ENCODE data around the gene ACTG2.
"Not testable (repeated sequence)": the region's sequence is repeated elsewhere in the genome, so short reads cannot be mapped to it uniquely, and the experiment has no call there.

ACTG2 gene

DNA sequence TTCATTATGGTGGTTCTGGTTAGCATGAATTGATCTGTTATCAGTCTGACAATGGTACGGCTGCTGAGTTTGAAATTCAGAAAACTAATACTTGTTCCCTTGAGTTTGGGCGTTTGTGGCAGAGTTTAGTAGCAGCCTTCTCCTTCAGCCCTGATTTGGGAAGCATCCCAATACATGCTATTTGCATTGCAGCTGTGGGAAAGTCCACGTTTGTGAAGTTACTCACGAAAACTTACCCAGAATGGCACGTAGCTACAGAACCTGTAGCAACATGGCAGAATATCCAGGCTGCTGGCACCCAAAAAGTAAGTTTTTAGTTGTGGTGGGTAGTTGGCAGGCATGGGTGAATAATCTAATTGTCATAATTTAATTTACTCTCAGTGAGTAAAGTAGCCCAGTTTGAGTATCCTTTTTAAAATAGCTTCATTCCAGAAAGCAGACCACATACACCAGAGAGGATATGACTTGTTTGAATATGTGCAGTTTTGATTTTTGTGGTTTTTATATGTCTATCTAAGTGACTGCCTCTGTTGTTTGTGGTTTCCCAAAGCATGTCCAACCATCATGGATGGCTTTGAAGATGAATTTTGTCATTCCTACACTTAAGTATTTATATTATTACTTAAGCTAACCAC lies 46.0 kb downstream of the ACTG2 start:
- peak; percentile 22 for DNase-seq

DNA sequence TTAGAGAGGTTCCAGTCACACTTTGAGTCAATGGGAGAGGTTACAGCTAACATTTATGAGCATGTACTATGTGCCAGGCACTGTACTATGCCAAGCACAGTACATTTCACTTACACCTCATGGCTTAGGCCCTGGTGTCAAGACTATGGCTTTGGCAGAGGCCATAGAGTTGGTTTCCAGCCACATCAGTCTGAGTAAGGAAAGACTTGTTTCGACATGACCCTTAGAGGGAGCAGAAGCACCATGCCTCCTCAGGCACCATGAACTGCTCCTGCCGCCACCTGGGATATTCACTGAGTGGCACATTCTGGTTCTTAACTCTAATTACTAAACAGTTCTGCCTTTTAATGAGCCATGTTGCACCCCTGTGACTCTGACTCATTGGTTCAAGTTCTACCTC lies 46.6 kb downstream of the ACTG2 start:
- peak; percentile 33 for DNase-seq

DNA sequence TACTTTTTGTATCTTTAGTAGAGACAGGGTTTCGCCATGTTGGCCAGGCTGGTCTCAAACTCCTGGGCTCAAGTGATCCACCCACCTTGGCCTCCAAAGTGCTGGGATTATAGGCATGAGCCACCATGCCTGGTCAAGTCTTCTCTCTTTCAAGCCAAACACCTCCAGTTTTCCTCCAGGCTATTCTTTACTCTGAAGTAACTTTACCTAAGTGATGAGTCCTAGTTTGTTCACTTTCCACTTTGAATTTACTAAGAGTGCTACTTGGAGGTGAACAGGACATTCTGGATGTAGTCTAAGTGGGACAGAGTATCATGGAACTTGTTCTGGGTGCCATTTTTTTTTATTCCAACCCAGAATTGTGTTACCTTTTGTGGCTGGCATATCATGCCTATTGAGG lies 47.3 kb downstream of the ACTG2 start:
- DNase-seq, result not testable (repeated sequence)

DNA sequence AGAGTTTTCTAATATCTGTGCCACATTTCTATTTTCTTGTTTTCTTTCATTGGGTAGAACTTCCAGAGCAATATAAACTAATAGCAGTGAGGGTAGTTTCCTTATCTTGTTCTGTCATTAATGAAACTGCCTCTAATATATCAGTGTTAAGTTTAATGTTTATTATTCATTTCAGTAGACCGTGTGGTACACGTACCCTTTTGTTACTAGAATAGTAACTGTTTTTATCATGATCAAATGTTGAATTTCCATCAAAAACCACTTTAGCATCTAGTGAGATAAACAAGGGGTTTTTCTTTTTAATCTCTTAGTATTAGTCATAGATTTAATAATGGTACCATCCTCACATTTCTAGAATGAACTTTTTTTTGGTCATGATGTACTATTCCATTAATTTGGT lies 49.9 kb downstream of the ACTG2 start:
- no peak for DNase-seq

DNA sequence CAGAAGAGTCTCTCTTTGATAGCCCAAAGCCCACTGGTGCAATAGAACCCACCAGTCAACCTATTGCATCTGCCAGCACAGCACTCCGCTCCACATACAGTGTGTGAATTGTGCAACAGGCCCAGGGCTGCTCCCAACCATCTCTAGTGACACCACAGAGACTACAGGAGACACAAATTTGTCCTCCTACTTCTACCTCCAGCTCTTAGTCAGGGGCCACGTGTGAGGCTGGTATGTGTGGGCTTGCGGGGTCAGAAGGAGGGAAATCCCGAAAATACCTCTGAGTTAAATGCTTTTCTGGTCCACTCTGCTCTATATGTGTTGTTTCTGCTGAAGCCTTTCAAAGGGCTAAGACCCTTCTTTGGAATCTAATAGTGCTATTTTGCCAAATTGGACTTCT lies 51.9 kb downstream of the ACTG2 start:
- DNase-seq, result no peak

DNA sequence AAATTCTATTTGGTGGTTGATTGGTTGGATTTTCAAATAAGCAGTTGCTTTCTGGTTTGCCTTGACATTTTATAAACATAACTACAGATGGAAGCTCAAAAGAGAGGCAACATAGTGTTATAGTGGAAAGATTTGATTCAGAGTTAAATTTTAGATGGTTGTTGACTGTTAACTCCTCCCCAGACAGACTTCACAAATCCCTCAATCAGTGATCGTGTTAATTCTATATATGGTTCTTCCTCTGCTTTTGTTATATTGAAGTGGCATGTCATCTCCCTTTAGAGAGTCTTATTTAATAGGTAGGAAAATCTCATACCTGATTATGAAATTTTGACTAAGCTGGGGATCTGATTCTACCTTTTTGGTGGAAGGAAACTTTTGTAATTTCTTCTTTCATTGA lies 53.4 kb downstream of the ACTG2 start:
- no peak for DNase-seq

DNA sequence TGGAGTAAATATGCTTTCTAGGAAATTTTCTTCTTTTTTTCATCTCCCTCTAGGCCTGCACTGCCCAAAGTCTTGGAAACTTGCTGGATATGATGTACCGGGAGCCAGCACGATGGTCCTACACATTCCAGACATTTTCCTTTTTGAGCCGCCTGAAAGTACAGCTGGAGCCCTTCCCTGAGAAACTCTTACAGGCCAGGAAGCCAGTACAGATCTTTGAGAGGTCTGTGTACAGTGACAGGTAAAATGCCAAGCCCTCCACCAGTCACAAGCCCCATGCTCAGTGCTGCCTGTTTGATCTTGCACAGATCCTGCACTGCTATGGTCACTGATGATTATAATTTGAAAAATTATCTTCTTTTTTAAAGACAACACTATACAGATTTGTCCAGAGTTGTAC lies 53.9 kb downstream of the ACTG2 start:
- DNase-seq, result no peak

DNA sequence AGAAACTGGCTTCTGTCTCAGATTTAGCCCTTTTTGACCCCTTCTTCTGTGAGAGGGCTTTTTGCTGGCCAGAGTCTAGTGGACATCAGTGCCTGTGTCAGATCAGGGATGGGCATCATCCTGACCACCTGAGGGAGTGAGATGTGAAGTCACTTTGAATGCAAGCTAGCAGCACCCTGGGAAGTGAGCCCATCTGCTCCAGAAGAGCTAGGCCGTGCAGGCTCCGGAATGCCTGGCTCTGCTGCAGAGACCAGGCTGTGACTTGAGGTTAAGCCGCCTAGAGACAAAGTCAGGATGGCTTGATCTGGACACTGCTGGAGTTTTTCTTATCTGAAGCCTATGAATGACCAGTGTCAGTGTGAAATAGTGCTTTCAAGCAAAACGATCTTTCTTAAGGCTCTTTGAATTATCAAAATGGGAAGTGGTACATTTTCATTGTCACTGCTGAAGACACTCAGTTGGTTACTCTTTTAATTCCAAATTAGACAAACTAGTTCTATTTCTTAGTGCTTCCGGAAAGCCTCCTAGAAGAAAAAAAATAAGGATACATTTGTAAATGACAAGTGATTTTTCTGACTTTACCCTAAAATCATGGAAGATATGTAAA lies 54.7 kb downstream of the ACTG2 start:
- no peak for DNase-seq

DNA sequence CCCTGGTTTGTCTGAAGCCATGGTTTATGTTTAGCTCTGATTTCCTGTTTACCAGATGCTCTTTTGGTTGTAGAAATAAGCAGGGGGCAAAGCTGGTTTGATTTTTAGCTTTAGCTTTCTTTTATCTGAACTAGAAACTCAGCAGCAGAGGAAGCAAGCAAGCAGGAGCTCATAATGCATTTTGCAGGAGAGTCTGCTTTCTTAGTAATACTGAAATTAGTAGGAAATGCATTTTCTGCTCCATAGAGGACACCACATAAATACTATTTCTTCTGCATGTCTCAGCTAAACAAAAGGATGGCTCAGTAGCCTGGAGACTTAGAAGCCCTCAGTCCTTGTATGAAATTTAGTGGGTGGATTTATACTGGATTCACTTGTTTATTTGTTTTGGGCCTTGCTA lies 57.0 kb downstream of the ACTG2 start:
- DNase-seq, result no peak

DNA sequence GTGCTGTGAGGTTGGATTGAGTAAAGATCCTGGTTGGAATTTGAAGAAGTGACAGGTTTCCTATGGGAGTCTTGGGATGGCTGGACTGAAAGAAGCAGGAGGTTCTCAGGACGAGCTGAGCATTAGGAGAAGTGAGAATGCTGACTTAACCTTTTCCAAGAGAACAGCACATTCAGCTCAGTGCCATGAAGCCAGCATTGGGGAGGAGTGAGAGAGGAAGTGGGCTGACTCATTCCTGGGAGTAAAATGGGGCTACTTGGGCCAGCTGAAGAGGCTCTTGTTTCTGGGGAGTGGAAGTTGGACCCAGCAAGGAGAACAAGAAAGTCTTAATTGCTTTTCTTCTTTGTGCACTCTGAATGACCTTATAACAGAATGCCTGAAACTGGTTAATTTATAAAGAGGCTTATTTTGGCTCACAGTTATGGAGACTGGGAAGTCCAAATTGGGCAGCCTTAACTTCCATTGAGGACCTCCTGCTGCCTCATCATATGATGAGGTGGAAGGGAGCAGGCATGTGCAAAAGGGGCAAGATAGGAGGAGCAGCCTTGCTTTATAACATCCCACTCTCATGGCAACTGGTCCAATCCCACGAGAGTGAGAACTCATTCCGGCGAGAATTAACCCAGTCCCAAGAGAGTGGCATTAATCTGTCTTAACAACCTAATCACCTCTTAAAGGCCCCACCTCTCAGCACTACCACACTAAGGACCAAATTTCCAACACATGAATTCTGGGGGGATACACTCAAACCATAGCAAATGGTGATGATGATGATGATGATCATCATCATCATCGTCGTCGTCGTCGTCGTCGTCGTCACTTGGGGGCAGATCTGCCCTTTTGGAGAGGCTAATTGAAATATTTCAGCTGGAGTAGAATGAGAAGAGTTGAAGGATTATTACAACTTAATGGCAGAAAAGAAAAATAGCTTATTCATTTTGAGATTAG lies 60.0 kb downstream of the ACTG2 start:
- DNase-seq, result no peak

DNA sequence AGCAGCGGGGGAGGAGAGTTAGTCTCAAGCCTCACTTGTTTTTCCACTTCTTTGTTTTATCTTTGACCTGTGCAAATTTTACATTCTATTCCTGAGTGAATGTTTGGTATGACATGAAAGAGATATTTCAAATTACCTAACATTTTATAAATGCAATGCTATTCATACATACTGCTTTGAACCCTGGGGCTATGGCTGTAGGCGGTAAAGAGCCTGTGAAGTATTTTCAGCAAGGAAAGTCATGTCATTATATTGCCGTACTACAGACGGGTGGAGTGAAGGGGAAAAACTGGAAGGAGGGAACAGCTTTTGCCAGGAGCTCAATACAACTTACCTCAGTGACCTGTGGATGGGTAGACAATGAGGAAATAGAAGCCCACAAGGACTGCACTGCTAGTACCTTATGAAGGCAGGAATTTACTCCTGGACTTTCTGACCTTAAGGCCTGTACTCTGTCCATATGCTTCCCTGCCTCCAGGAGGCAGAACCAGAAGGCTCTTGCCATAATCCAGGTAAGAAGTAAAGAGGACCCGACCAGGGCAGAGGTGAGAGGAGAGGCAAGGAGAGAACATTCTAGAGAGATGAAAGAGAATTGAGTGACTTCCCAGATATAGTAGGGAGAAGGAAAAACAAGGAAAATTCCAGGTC lies 63.5 kb downstream of the ACTG2 start:
- no peak for DNase-seq

DNA sequence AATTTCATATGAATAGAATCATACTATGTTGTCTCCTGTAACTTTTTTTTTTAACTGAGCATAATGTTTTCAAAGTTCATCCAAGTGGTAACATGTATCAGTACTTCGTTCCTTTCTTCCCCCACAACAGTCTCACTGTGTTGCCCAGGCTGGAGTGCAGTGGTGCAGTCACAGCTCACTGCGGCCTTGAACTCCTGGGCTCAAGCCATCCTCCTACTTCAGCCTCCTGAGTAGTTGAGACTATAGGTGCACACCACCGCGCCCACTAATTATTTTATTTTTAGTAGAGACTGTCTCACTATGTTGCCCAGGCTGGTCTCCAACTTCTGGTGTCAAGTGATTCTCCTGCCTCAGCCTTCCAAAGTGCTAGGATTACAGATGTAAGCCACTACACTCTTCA lies 68.5 kb downstream of the ACTG2 start:
- no peak for DNase-seq

DNA sequence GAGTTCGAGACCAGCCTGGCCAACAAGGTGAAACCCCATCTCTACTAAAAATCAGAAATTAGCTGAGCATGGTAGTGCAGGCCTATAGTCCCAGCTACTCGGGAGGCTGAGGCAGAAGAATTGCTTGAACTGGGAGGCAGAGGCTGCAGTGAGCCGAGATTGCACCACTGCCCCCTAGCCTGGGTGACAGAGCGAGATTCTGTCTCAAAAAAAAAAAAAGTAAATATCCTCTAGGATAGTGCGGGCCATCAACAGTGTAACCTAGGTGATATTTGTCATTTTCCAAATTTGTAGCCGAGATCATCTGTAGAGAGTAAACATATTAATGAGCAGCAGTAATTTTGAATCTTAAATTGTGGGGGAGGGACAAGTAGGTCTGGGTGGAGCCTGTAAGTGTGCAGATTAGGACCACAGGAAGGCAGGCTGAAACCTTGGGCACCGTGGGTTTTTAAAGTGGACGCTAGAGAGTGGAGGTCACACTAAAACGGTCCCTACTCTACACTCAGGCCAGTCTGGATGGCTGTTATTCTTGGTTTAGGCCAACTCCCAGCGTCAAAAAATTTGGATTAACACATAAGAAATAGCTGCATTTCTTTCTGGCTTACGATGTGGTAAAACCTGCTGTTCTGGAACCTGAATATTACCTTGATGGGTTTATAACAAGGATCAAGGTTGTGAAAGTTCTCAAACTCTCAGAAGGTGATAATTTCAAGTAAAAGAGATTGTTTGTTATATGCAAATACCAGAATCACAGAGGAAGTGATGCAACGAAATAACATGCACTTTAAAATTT lies 69.2 kb downstream of the ACTG2 start:
- no peak for DNase-seq

DNA sequence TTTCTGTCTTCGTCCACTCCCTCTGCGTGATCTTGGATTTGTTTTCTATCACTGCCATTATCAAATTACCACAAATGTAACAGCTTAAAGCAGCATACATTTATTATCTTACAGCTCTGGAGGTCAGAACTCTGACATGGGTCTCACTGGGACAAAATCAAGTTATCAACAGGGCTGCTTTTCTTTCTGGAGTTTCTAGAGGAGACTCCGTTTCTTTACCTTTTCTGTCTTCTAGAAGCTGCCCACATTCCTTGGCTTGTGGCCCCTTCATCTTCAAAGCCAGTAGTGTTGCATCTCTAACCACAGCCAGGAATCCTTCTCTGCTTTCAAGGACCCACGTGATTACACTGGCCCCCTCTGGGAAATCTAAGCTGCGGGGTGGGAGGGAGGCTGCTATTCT lies 70.0 kb downstream of the ACTG2 start:
- DNase-seq, result no peak

DNA sequence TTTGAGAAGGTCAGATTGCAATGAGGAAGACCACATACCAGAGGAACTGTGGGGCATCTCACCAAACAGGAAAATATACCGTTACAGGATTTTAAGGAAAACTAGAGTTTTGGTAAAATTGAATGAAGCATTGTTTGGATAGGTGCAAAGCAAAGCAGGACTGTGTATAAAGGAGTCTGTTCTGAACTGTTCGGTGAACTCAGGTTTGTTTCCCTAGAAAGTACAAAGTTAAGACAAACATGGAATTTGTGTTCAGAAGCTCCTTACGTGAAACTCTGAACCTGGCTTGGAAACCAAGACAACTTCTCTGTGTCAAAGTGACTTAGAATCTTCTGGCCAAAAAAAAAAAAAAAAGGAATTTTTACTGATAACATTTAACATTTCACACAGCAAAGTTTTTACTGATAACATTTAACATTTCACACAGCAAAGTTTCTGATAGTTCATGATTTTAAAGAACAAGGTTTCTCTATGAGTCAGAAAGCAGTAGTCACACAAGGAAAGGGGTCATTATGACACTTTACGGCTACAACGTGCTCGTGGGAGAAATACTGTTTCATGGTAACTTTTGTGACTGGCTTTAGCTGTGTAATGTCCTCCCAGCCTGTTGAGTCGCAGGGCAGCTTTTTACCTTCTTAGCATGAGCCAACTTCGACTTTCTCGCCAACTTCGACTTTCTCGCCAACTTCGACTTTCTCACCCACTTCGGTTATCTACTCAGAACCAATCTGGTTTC lies 70.7 kb downstream of the ACTG2 start:
- no peak for DNase-seq

DNA sequence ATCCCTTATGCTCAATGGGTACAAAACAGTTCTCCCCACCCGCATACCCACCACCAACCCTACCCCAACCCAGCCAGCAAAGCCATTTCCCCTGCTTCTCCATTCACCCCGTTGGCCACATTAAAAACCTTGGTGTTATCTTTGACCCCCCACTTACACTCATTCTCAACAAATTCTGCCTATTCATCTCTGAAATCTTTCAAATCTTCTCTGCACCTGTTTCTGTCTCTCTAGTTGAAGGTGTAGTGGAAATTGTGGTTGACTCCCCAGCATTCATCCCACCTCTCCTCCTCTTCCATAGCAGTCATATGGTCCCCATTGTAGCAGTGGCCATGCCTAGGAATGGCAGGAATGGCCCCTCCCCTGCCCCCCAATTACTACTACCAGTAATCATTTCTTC lies 71.4 kb downstream of the ACTG2 start:
- no peak for DNase-seq

DNA sequence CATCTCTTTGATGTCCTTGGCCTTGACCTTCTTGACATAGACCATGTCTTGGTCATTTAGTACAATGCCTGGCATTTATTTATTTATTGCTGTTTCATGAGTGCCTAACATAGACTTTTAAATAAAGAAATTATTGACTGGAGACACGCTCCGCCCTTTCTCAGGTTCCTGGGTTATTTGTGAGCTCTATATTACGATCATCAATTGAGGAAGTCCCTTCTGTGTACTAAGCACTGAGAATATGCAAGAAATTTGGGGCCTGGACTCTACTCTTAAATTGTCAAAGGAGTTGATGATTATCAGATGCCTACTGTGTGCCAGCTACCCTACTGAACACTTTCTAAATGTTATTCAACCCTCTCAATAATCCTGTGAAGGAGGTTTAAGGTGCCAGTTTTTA lies 72.2 kb downstream of the ACTG2 start:
- no peak for DNase-seq

DNA sequence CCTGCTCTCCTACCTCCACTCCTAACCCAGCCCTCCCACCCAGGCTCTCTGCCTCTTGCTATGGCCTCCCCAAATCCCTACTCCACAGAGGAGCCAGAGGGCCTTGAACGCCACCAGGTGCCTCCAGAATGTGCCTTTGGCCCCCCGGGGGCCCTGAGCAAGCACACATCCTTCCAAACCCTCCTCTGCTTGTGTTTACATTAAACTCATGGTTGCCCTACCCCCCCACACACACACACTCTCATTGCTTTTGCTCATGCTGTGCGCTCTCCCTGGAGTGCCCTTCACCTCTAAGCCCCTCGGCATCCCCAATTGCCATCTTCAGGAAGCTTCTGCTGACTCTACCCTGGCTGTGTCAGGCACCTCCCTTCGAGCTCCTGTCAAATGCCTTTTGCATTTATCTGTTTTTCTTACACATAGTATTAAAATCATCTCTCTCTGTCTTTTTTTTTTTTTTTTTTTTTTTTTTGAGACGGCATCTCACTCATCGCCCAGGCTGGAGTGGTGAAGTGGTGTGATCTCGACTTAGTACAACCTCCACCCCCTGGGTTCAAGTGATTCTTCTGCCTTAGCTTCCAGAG lies 75.6 kb downstream of the ACTG2 start:
- no peak for DNase-seq

DNA sequence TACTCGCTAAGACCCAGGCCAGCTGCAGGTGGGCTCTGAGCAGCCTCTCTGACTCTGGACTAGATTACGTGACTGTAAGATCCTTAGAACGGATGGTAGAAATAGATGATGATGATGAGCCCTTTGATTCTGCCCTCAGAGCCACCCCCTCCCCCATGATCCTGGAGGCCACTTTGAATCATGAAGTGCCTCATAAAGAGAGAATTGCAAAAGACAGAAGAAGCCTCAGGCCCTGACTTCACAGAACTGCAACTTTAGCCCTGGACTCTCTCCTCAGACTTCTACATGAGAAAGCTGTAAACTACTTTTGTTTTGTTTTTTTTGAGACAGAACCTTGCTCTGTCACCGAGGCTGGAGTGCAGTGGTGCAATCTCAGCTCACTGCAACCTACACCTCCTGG lies 76.5 kb downstream of the ACTG2 start:
- no peak for DNase-seq
